Lung (tissue), 12 donors: Measurements from ENCODE around the gene GLRA1. TPM values are rescaled to one million over a fixed set of nuclear protein-coding genes. Genes with fewer than 3 reads are reported as not detected.
"Not testable (repeated sequence)": the region's sequence is repeated elsewhere in the genome, so short reads cannot be mapped to it uniquely, and the experiment has no call there.

Source experiments
- ATAC-seq: fragments of 200-7000 bp; cut with Tn5 transposase; one replicate; pipeline ENCODE4 v1.9.1; 2020; ENCODE audit warnings: moderate number of reproducible peaks; ENCODE audit not compliant: insufficient read depth, low FRiP score
- DNase-seq, 3 donors: peaks; one replicate each; pipeline ENCODE4 v3.0.0-alpha.2; 2013 to 2017
- H3K27ac ChIP-seq, 2 donors: one replicate each; pipeline ENCODE4 v1.5.1; 2013; ENCODE audit warnings: mild to moderate bottlenecking in 2 of 2, moderate library complexity in 2 of 2, control low read depth in 1 of 2, inconsistent platforms in 1 of 2, low read depth in 1 of 2, low read length in 1 of 2
- H3K27me3 ChIP-seq, 3 donors: one replicate each; pipeline ENCODE4 v1.5.1; 2013; ENCODE audit warnings: low read length in 2 of 3; ENCODE audit not compliant: control insufficient read depth in 3 of 3, insufficient read depth in 3 of 3
- H3K36me3 ChIP-seq, 4 donors: one replicate each; pipeline ENCODE4 v1.5.1; 2013; ENCODE audit warnings: low read length in 4 of 4, mild to moderate bottlenecking in 1 of 4, moderate library complexity in 1 of 4; ENCODE audit not compliant: control insufficient read depth in 4 of 4, insufficient read depth in 4 of 4
- H3K4me1 ChIP-seq, 5 donors: one replicate each; pipeline ENCODE4 v1.5.1; 2013; ENCODE audit warnings: low read length in 5 of 5, mild to moderate bottlenecking in 2 of 5, moderate library complexity in 1 of 5; ENCODE audit not compliant: control insufficient read depth in 5 of 5, insufficient read depth in 5 of 5
- H3K4me3 ChIP-seq: one replicate; pipeline ENCODE4 v1.5.1; 2013; ENCODE audit warnings: mild to moderate bottlenecking, control low read depth, moderate library complexity
- H3K9ac ChIP-seq, 2 donors: one replicate each; pipeline ENCODE4 v1.5.1; 2013; ENCODE audit warnings: low read length in 2 of 2, control low read depth in 1 of 2; ENCODE audit not compliant: insufficient read depth in 1 of 2
- H3K9me3 ChIP-seq, 4 donors: one replicate each; pipeline ENCODE4 v1.5.1; 2013; ENCODE audit warnings: low read length in 3 of 4, mild to moderate bottlenecking in 1 of 4, moderate library complexity in 1 of 4; ENCODE audit not compliant: control insufficient read depth in 4 of 4, insufficient read depth in 3 of 4
- WGBS, 2 donors: extraction: QIAGEN DNeasy Blood & Tissue Kit; methylation state at CpG; one replicate each; pipeline ENCODE4 v1.1.7; 2013; 5-methylcytosine and 5-hydroxymethylcytosine counted together
- polyA plus RNA-seq, 2 donors: library from polyadenylated mRNA; stranded (reverse); fragments of 200-250 nt; gene quantifications; one replicate each; pipeline ENCODE4 v1.2.1, GENCODE V29; 2013
- total RNA-seq, 2 donors: library from RNA; depleted of rRNA in 1 of 2; stranded (reverse); fragments of >200 nt in 1 of 2; gene quantifications; one replicate each; pipeline ENCODE4 v1.2.1, GENCODE V29; 2014 to 2021
- TF ChIP-seq, protein P1 (sequence below): IDR thresholded peaks from 2 replicates; pipeline ENCODE4 v1.5.1; 2012; ENCODE audit warnings: mild to moderate bottlenecking; ENCODE audit errors: control extremely low read depth, extremely low read depth
- donor health status: control.
- donor health status: control.
- donor health status: Bipolar disorder and iron deficiency.
- donor health status: healthy.
- donor health status: DM: yes; HTN: yes; CAD: no.

Gene GLRA1
- total and polyA plus RNA-seq, 4 donors: not detected

DNA sequence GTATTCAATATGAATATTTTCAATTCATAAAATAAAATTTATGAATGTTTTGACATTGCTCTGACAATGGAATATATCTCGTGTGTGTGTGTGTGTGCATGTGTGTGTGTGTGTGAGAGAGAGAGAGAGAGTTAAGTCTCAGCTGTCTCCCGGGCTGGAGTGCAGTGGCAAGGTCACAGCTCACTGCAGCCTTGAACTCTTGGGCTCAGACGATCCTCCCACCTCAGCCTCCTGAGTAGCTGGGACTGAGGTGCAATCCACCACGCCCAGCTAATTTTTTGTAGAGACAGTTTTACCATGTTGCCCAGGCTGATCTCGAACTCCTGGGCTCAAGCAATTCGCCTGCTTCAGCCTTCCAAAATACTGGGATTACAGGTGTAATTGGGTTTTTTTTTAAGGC is 136.8 kb downstream of the GLRA1 start:
- Histone ChIP-seq H3K27me3 (no peaks in the 10 kb centered on the region), H3K27ac (no peak overlapping the region), H3K9me3 (no peaks in the 10 kb centered on the region), H3K4me1 (peaks cover 0 to 9% (median 0%) of the 10 kb centered on the region in 5 donors), H3K4me3 (no peak overlapping the region), H3K9ac (no peak overlapping the region), H3K36me3 (peaks cover 15 to 22% (median 17%) of the 10 kb centered on the region in 4 donors)
- DNase-seq: no peak
- ATAC-seq: no peak
- TF ChIP-seq, protein P1, sequence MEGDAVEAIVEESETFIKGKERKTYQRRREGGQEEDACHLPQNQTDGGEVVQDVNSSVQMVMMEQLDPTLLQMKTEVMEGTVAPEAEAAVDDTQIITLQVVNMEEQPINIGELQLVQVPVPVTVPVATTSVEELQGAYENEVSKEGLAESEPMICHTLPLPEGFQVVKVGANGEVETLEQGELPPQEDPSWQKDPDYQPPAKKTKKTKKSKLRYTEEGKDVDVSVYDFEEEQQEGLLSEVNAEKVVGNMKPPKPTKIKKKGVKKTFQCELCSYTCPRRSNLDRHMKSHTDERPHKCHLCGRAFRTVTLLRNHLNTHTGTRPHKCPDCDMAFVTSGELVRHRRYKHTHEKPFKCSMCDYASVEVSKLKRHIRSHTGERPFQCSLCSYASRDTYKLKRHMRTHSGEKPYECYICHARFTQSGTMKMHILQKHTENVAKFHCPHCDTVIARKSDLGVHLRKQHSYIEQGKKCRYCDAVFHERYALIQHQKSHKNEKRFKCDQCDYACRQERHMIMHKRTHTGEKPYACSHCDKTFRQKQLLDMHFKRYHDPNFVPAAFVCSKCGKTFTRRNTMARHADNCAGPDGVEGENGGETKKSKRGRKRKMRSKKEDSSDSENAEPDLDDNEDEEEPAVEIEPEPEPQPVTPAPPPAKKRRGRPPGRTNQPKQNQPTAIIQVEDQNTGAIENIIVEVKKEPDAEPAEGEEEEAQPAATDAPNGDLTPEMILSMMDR: no peak
- WGBS, 2 donors: 88 to 92% methylated on average over 6 of the region's 6 CpGs

DNA sequence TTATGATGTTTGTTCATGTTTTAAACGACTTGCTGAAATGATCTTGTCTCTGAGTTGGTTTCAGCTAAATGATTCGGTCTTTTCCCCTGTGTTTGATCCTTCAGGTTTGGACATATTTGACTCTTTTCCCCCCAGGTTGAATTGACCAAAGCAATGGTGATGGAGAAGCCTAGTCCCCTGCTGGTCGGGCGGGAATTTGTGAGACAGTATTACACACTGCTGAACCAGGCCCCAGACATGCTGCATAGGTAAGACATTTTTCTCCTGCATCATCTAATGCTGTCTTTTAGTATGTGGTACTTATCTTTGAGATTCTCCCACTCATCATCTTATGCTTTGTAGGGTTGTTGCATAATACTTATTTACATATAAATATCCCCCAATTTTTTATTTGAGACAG is 138.2 kb downstream of the GLRA1 start:
- no peaks in the 10 kb centered on the region for H3K27me3 ChIP-seq
- H3K4me1 ChIP-seq: peaks cover 0 to 10% (median 0%) of the 10 kb centered on the region in 5 donors
- H3K36me3 ChIP-seq: peaks cover 7 to 12% (median 10%) of the 10 kb centered on the region in 4 donors
- H3K4me3 ChIP-seq: no peak overlapping the region
- no peak overlapping the region for H3K9ac ChIP-seq
- no peaks in the 10 kb centered on the region for H3K9me3 ChIP-seq
- ATAC-seq: no peak
- no peak for DNase-seq
- TF ChIP-seq, protein P1: no peak
- no peak overlapping the region for H3K27ac ChIP-seq
- WGBS, 2 donors: 78 to 89% methylated on average over 4 of the region's 4 CpGs

DNA sequence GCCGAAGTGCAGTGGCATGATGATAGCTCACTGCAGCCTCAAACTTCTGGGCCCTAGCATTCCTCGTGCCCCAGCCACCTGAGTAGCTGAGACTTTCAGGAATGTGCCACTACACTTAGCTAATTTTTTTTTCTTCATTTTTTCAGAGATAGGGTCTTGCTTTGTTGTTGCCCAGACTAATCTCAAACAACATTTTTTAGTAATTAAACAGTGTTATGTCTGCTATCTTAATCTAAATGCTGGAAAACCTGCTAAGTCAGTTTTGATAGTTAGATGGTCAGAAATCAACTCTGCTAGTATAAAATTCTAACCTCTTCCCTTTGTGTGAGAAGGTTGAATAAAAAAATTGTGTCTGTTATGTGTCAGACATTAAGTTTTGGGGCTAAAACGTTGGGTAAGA is 140.5 kb downstream of the GLRA1 start:
- TF ChIP-seq, protein P1: no peak
- no peaks in the 10 kb centered on the region for H3K27me3 ChIP-seq
- DNase-seq (no peak), ATAC-seq (no peak)
- H3K36me3 ChIP-seq: peaks cover 0 to 7% (median 3%) of the 10 kb centered on the region in 4 donors
- 68 to 81% methylated on average over 3 of the region's 3 CpGs for whole genome bisulfite sequencing, 2 donors
- H3K4me3 ChIP-seq: no peak overlapping the region
- H3K4me1 ChIP-seq: peaks cover 0 to 19% (median 4%) of the 10 kb centered on the region in 5 donors
- H3K9ac ChIP-seq: no peak overlapping the region
- H3K27ac ChIP-seq: no peak overlapping the region
- no peaks in the 10 kb centered on the region for H3K9me3 ChIP-seq

DNA sequence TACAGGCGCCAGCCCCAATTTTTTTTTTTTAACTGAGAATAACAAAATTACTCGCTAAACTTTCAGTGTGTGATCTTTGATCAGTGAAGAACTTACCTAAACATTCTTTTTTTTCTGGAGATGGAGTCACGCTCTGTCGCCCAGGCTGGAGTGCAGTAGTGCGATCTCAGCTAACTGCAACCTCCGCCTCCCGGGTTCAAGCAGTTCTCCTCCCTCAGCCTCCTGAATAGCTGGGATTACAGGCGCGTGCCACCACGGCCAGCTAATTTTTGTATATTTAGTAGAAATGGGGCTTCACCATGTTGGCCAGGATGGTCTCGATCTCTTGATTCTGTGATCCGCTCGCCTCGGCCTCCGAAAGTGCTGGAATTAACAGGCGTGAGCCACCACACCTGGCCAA is 141.0 kb downstream of the GLRA1 start:
- ATAC-seq: not testable (repeated sequence)
- H3K4me1 ChIP-seq: peaks cover 0 to 19% (median 4%) of the 10 kb centered on the region in 5 donors

More for the DNA sequence above, 141.0 kb downstream of the GLRA1 start:
- H3K4me3 ChIP-seq, H3K27ac ChIP-seq, H3K9ac ChIP-seq, H3K27me3 ChIP-seq, DNase-seq, H3K9me3 ChIP-seq, H3K36me3 ChIP-seq: not testable (repeated sequence)
- WGBS, 2 donors: 96% methylated on average over 16 of the region's 16 CpGs
